Neuronal stem cell (in vitro differentiated cells): ENCODE data around the gene TM4SF5.

Source experiments
- DNase-seq: peaks from one replicate; pipeline ENCODE4 v3.0.0-alpha.2; 2013; ENCODE audit warnings: low spot score
- H2AFZ ChIP-seq: one replicate; pipeline ENCODE4 v1.6.1; 2013; ENCODE audit warnings: mild to moderate bottlenecking, low read length, inconsistent platforms
- H2AK5ac ChIP-seq: 2 replicates; pipeline ENCODE4 v1.6.1; 2013; ENCODE audit warnings: low read depth, mild to moderate bottlenecking, inconsistent platforms, low read length, moderate library complexity, mixed read lengths
- H2BK120ac ChIP-seq: 2 replicates; pipeline ENCODE4 v1.6.1; 2013; ENCODE audit warnings: low read depth, mild to moderate bottlenecking, inconsistent platforms, low read length, moderate library complexity, mixed read lengths
- H2BK12ac ChIP-seq: one replicate; pipeline ENCODE4 v1.6.1; 2013; ENCODE audit warnings: low read length, inconsistent platforms
- H2BK15ac ChIP-seq: 2 replicates; pipeline ENCODE4 v1.6.1; 2013; ENCODE audit warnings: mild to moderate bottlenecking, low read length, inconsistent platforms, mixed read lengths
- H2BK5ac ChIP-seq: one replicate; pipeline ENCODE4 v1.6.1; 2013; ENCODE audit warnings: inconsistent platforms, mild to moderate bottlenecking, low read length, moderate library complexity
- H3K14ac ChIP-seq: one replicate; pipeline ENCODE4 v1.6.1; 2013; ENCODE audit warnings: low read length, inconsistent platforms
- H3K18ac ChIP-seq: 2 replicates; pipeline ENCODE4 v1.6.1; 2013; ENCODE audit warnings: low read length, inconsistent platforms
- H3K23ac ChIP-seq: 2 replicates; pipeline ENCODE4 v1.6.1; 2013; ENCODE audit warnings: low read depth, mild to moderate bottlenecking, mixed read lengths, low read length, inconsistent platforms; ENCODE audit not compliant: poor library complexity
- H3K27ac ChIP-seq: replicated peaks from 3 replicates; pipeline ENCODE4 v1.5.1; 2013; ENCODE audit warnings: low read length, inconsistent platforms
- H3K27me3 ChIP-seq, 3 experiments: 2 replicates each; pipeline ENCODE4 v1.6.1; 2013; ENCODE audit warnings: low read length in 3 of 3, mild to moderate bottlenecking in 2 of 3, inconsistent platforms in 1 of 3, low read depth in 1 of 3, mixed read lengths in 1 of 3, moderate library complexity in 1 of 3; ENCODE audit not compliant: control insufficient read depth in 3 of 3, insufficient read depth in 3 of 3
- H3K36me3 ChIP-seq, 2 donors: replicated peaks in 1 of 2; 2 replicates each; pipeline ENCODE4 v1.6.1; 2013; ENCODE audit warnings: low read length in 2 of 2; ENCODE audit not compliant: control insufficient read depth in 2 of 2, insufficient read depth in 2 of 2
- H3K4ac ChIP-seq: 2 replicates; pipeline ENCODE4 v1.6.1; 2013; ENCODE audit warnings: inconsistent platforms, mild to moderate bottlenecking, low read length, moderate library complexity
- H3K4me1 ChIP-seq, 2 donors: 1 replicate in 1 of 2; 2 replicates in 1 of 2; pipeline ENCODE4 v1.6.1; 2013; ENCODE audit warnings: low read length in 2 of 2, low read depth in 1 of 2; ENCODE audit not compliant: control insufficient read depth in 2 of 2, insufficient read depth in 1 of 2
- H3K4me2 ChIP-seq: one replicate; pipeline ENCODE4 v1.6.1; 2013; ENCODE audit warnings: mild to moderate bottlenecking, low read length, inconsistent platforms; ENCODE audit not compliant: insufficient read depth, poor library complexity, severe bottlenecking
- H3K4me3 ChIP-seq, 2 donors: 2 replicates each; pipeline ENCODE4 v1.5.1; 2013; ENCODE audit warnings: low read length in 2 of 2, mild to moderate bottlenecking in 2 of 2, inconsistent platforms in 1 of 2, moderate library complexity in 1 of 2
- H3K79me1 ChIP-seq: one replicate; pipeline ENCODE4 v1.6.1; 2013; ENCODE audit warnings: low read depth, mild to moderate bottlenecking, inconsistent platforms, low read length, moderate library complexity
- H3K9ac ChIP-seq: one replicate; pipeline ENCODE4 v1.6.1; 2013; ENCODE audit warnings: mild to moderate bottlenecking, low read depth, low read length, inconsistent platforms; ENCODE audit not compliant: poor library complexity
- H3K9me3 ChIP-seq, 2 donors: replicated peaks in 1 of 2; 2 replicates each; pipeline versions ENCODE3 to v1.6.1; 2013; ENCODE audit warnings: low read length in 2 of 2, mild to moderate bottlenecking in 2 of 2, inconsistent platforms in 1 of 2, low read depth in 1 of 2, mixed read lengths in 1 of 2, moderate library complexity in 1 of 2; ENCODE audit not compliant: control insufficient read depth in 2 of 2, insufficient read depth in 1 of 2
- H4K8ac ChIP-seq: one replicate; pipeline ENCODE4 v1.6.1; 2013; ENCODE audit warnings: low read depth, mild to moderate bottlenecking, inconsistent platforms, low read length, moderate library complexity
- H4K91ac ChIP-seq: one replicate; pipeline ENCODE4 v1.6.1; 2013; ENCODE audit warnings: low read length, low read depth, mild to moderate bottlenecking, inconsistent platforms; ENCODE audit not compliant: poor library complexity
- WGBS, 2 donors: extraction: QIAGEN DNeasy Blood & Tissue Kit; methylation state at CpG; one replicate each; pipeline ENCODE4 v1.1.7; 2013; ENCODE audit warnings: missing lambda C conversion rate in 2 of 2, mixed read lengths in 1 of 2; ENCODE audit not compliant: insufficient read length in 2 of 2, insufficient replicate concordance in 1 of 2; ENCODE audit errors: extremely low coverage in 2 of 2; 5-methylcytosine and 5-hydroxymethylcytosine counted together

TM4SF5 gene

GRCh38 chr17:4748686-4749085, 23.0 kb upstream of the TM4SF5 start:
- Histone ChIP-seq H3K9me3 (no peaks in the 10 kb centered on the region), H3K4me1 (peaks cover 3 to 4% of the 10 kb centered on the region in 2 donors), H2AFZ (no peak overlapping the region), H4K91ac (no peak overlapping the region), H3K36me3 (no peaks in the 10 kb centered on the region), H3K4me2 (no peak overlapping the region), H3K18ac (no peak overlapping the region), H3K27me3 (peaks cover 0 to 41% (median 17%) of the 10 kb centered on the region in 3 experiments), H3K14ac (no peak overlapping the region), H2BK12ac (no peak overlapping the region), H2BK15ac (no peak overlapping the region), H3K79me1 (peaks cover 2% of the 10 kb centered on the region), H3K23ac (no peak overlapping the region), H2AK5ac (no peak overlapping the region), H4K8ac (no peak overlapping the region), H3K4ac (no peak overlapping the region), H2BK5ac (no peak overlapping the region), H2BK120ac (no peak overlapping the region), H3K9ac (no peak overlapping the region), H3K4me3 (peak overlapping the region in 1 of 2 donors; percentile 60), H3K27ac (no peak overlapping the region)
- no peak for DNase-seq
- no CpG with 5 or more reads among the region's 4 CpGs for WGBS, 2 donors

GRCh38 chr17:4750606-4751005, 21.1 kb upstream of the TM4SF5 start:
- Histone ChIP-seq H3K9ac (no peak overlapping the region), H3K27me3 (peaks cover 0 to 32% (median 0%) of the 10 kb centered on the region in 3 experiments), H3K23ac (no peak overlapping the region), H3K36me3 (no peaks in the 10 kb centered on the region), H2BK12ac (no peak overlapping the region), H2AK5ac (no peak overlapping the region), H3K27ac (no peak overlapping the region), H4K91ac (no peak overlapping the region), H2BK5ac (no peak overlapping the region), H3K9me3 (no peaks in the 10 kb centered on the region), H3K4me3 (no peak overlapping the region), H4K8ac (no peak overlapping the region), H3K4ac (no peak overlapping the region), H2BK15ac (no peak overlapping the region), H3K18ac (no peak overlapping the region), H3K14ac (no peak overlapping the region), H2AFZ (no peak overlapping the region), H3K4me2 (no peak overlapping the region), H2BK120ac (no peak overlapping the region), H3K79me1 (no peaks in the 10 kb centered on the region), H3K4me1 (no peaks in the 10 kb centered on the region)
- DNase-seq: no peak
- WGBS, 2 donors: no CpG with 5 or more reads among the region's 3 CpGs

- no peak overlapping the region for H2AK5ac ChIP-seq
- no peak overlapping the region for H2BK5ac ChIP-seq
- H3K27me3 ChIP-seq: peaks cover 0 to 21% (median 0%) of the 10 kb centered on the region in 3 experiments
- DNase-seq: no peak
- H3K27ac ChIP-seq: no peak overlapping the region
- H3K36me3 ChIP-seq: no peaks in the 10 kb centered on the region
- H2BK120ac ChIP-seq: no peak overlapping the region
- H3K4me2 ChIP-seq: no peak overlapping the region
- no peak overlapping the region for H3K9ac ChIP-seq
- no peak overlapping the region for H2BK12ac ChIP-seq
- WGBS, 2 donors: no CpG with 5 or more reads among the region's 5 CpGs
- no peaks in the 10 kb centered on the region for H3K9me3 ChIP-seq
- H3K4me1 ChIP-seq: no peaks in the 10 kb centered on the region
- no peak overlapping the region for H2AFZ ChIP-seq
- no peak overlapping the region for H4K91ac ChIP-seq
- no peak overlapping the region for H3K4ac ChIP-seq
- no peak overlapping the region for H2BK15ac ChIP-seq
- no peak overlapping the region for H3K14ac ChIP-seq
- H4K8ac ChIP-seq: no peak overlapping the region
- H3K18ac ChIP-seq: no peak overlapping the region
- no peaks in the 10 kb centered on the region for H3K79me1 ChIP-seq
- H3K23ac ChIP-seq: no peak overlapping the region
- no peak overlapping the region for H3K4me3 ChIP-seq
Measured at GRCh38 chr17:4751932-4752331, 19.8 kb upstream of the TM4SF5 start.

GRCh38 chr17:4753392-4753791, 18.3 kb upstream of the TM4SF5 start:
- Histone ChIP-seq H3K4me3 (no peak overlapping the region), H3K36me3 (no peaks in the 10 kb centered on the region), H4K8ac (no peak overlapping the region), H3K79me1 (no peaks in the 10 kb centered on the region), H2AFZ (no peak overlapping the region), H3K27me3 (peaks cover 0 to 29% (median 0%) of the 10 kb centered on the region in 3 experiments), H2BK120ac (no peak overlapping the region), H2BK5ac (no peak overlapping the region), H3K14ac (no peak overlapping the region), H2AK5ac (no peak overlapping the region), H4K91ac (no peak overlapping the region), H3K23ac (no peak overlapping the region), H3K9ac (no peak overlapping the region), H3K4me2 (no peak overlapping the region), H3K18ac (no peak overlapping the region), H2BK12ac (no peak overlapping the region), H3K4me1 (no peaks in the 10 kb centered on the region), H3K27ac (no peak overlapping the region), H3K4ac (no peak overlapping the region), H3K9me3 (no peaks in the 10 kb centered on the region), H2BK15ac (no peak overlapping the region)
- WGBS, 2 donors: no CpG with 5 or more reads among the region's 1 CpG
- no peak for DNase-seq
